WTC11 (cell line): ENCODE results near the gene KCNJ6. TPM values are rescaled to one million over a fixed set of nuclear protein-coding genes. Genes with fewer than 3 reads are reported as not detected.

ENCODE experiments used
- ATAC-seq: fragments of 200-7000 bp; cut with Tn5 transposase; 2 replicates; pipeline ENCODE4 v1.10.0; 2021; ENCODE audit warnings: mild to moderate bottlenecking, moderate library complexity
- Bru-seq: library from RNA; stranded (reverse); fragments of 400-500 nt; gene quantifications from one replicate; lab custom pipeline; 2021; lab: Mats Ljungman, UMichigan
- CTCF ChIA-PET: fragments of 300-600 bp; sonication (Branson Sonifier 250); formaldehyde crosslinking; loops from one replicate; lab custom pipeline; 2021; ENCODE audit warnings: antibody characterized with exemption; lab: Charles Lee
- POLR2A ChIA-PET: fragments of 350-600 bp; sonication (Branson Sonifier 250); formaldehyde crosslinking; loops from one replicate; lab custom pipeline; 2021; ENCODE audit warnings: antibody characterized with exemption; lab: Charles Lee
- DNase-seq: peaks from one replicate; pipeline ENCODE4 v3.0.0; 2021; ENCODE audit warnings: low spot score
- H3K27ac Mint-ChIP-seq: 2 replicates; pipeline ENCODE4 v1.8.0; 2021; ENCODE audit warnings: mixed read lengths
- H3K27me3 Mint-ChIP-seq: 2 replicates; pipeline ENCODE4 v1.8.0; 2021; ENCODE audit warnings: low read depth, mild to moderate bottlenecking, moderate library complexity, mixed read lengths
- H3K36me3 Mint-ChIP-seq: 2 replicates; pipeline ENCODE4 v1.8.0; 2021; ENCODE audit warnings: mixed read lengths
- H3K4me1 Mint-ChIP-seq: 2 replicates; pipeline ENCODE4 v1.8.0; 2022; ENCODE audit warnings: mixed read lengths
- H3K4me3 Mint-ChIP-seq: 2 replicates; pipeline ENCODE4 v1.8.0; 2021; ENCODE audit warnings: mild to moderate bottlenecking, moderate library complexity, mixed read lengths
- H3K9me3 Mint-ChIP-seq: 2 replicates; pipeline ENCODE4 v1.8.0; 2021; ENCODE audit warnings: mixed read lengths
- ATF1 ChIP-seq: sonication (generic); formaldehyde crosslinking; IDR thresholded peaks from 2 replicates; pipeline ENCODE4 v1.8.1; 2023; ENCODE audit warnings: mild to moderate bottlenecking, moderate library complexity, missing genetic modification reagents
- CREM ChIP-seq: sonication (generic); formaldehyde crosslinking; IDR thresholded peaks from 2 replicates; pipeline ENCODE4 v1.8.1; 2022; ENCODE audit warnings: mild to moderate bottlenecking, missing genetic modification reagents, moderate library complexity
- ETV6 ChIP-seq: sonication (generic); formaldehyde crosslinking; IDR thresholded peaks from 2 replicates; pipeline ENCODE4 v1.8.1; 2022; ENCODE audit warnings: mild to moderate bottlenecking, missing genetic modification reagents
- GRHL2 ChIP-seq: fragments of 250-450 bp; sonication (Bioruptor Pico); IDR thresholded peaks from 2 replicates; pipeline ENCODE4 v1.8.0; 2022; ENCODE audit warnings: mild to moderate bottlenecking, moderate library complexity; ENCODE audit not compliant: insufficient replicate concordance, severe bottlenecking
- JAZF1 ChIP-seq: fragments of 250-450 bp; sonication (Bioruptor Pico); IDR thresholded peaks from 2 replicates; pipeline ENCODE4 v1.9.0; 2021; ENCODE audit warnings: moderate library complexity, mild to moderate bottlenecking, inconsistent platforms
- JUN ChIP-seq: sonication (generic); formaldehyde crosslinking; IDR thresholded peaks from 2 replicates; pipeline ENCODE4 v1.8.0; 2023; ENCODE audit warnings: mild to moderate bottlenecking, missing genetic modification reagents
- NR2C2 ChIP-seq: sonication (generic); formaldehyde crosslinking; IDR thresholded peaks from 2 replicates; pipeline ENCODE4 v1.8.0; 2022; ENCODE audit warnings: mild to moderate bottlenecking, missing genetic modification reagents
- RELA ChIP-seq: sonication (generic); formaldehyde crosslinking; IDR thresholded peaks from 2 replicates; pipeline ENCODE4 v1.8.1; 2022; ENCODE audit warnings: missing genetic modification reagents, mild to moderate bottlenecking, borderline replicate concordance
- TCF7 ChIP-seq: sonication (generic); formaldehyde crosslinking; IDR thresholded peaks from 2 replicates; pipeline ENCODE4 v1.8.0; 2022; ENCODE audit warnings: mild to moderate bottlenecking, low read depth, missing genetic modification reagents, moderate library complexity
- TEAD4 ChIP-seq: sonication (generic); formaldehyde crosslinking; IDR thresholded peaks from 2 replicates; pipeline ENCODE4 v1.8.0; 2022; ENCODE audit warnings: mild to moderate bottlenecking, missing genetic modification reagents
- ZNF121 ChIP-seq: sonication (generic); formaldehyde crosslinking; IDR thresholded peaks from 2 replicates; pipeline ENCODE4 v1.8.0; 2023; ENCODE audit warnings: missing genetic modification reagents
- long read RNA-seq, 3 experiments: library from RNA in 1 of 3; library from capped mRNA in 1 of 3; library from polyadenylated mRNA in 1 of 3; unstranded in 2 of 3; stranded (forward) in 1 of 3; transcript quantifications; one replicate each; pipeline ENCODE4 v2.0.0, GENCODE V29; 2021
- total RNA-seq: library from RNA; stranded (reverse); gene quantifications from 3 replicates; pipeline ENCODE4 v1.2.3, GENCODE V29; 2021
- TF ChIP-seq, protein P1 (sequence below): fragments of 200-600 bp; IDR thresholded peaks from 2 replicates; pipeline ENCODE4 v1.8.0; 2022; ENCODE audit warnings: antibody characterized with exemption
- TF ChIP-seq, protein P2 (sequence below): fragments of 250-450 bp; sonication (Bioruptor Pico); IDR thresholded peaks from 2 replicates; pipeline ENCODE4 v1.9.0; 2021; ENCODE audit warnings: mild to moderate bottlenecking
- TF ChIP-seq, protein P3 (sequence below): sonication (generic); formaldehyde crosslinking; IDR thresholded peaks from 2 replicates; pipeline ENCODE4 v1.8.1; 2022; ENCODE audit warnings: missing genetic modification reagents, borderline replicate concordance
- TF ChIP-seq, protein P4 (sequence below): sonication (generic); formaldehyde crosslinking; IDR thresholded peaks from 2 replicates; pipeline ENCODE4 v1.8.1; 2023; ENCODE audit warnings: mild to moderate bottlenecking, missing genetic modification reagents, moderate library complexity
- TF ChIP-seq, protein P5 (sequence below): fragments of 250-450 bp; sonication (Bioruptor Pico); conservative IDR thresholded peaks from 2 replicates; pipeline ENCODE4 v1.9.0; 2021; ENCODE audit warnings: mild to moderate bottlenecking
- TF ChIP-seq, protein P6 (sequence below): sonication (generic); formaldehyde crosslinking; IDR thresholded peaks from 2 replicates; pipeline ENCODE4 v1.8.1; 2023; ENCODE audit warnings: mild to moderate bottlenecking, missing genetic modification reagents, borderline replicate concordance
- TF ChIP-seq, protein P7 (sequence below): sonication (generic); formaldehyde crosslinking; IDR thresholded peaks from 2 replicates; pipeline ENCODE4 v1.8.1; 2023; ENCODE audit warnings: mild to moderate bottlenecking, missing genetic modification reagents, moderate library complexity
- TF ChIP-seq, protein P8 (sequence below): sonication (generic); formaldehyde crosslinking; IDR thresholded peaks from 2 replicates; pipeline ENCODE4 v1.8.0; 2022; ENCODE audit warnings: mild to moderate bottlenecking, missing genetic modification reagents

The KCNJ6 gene, protein sequence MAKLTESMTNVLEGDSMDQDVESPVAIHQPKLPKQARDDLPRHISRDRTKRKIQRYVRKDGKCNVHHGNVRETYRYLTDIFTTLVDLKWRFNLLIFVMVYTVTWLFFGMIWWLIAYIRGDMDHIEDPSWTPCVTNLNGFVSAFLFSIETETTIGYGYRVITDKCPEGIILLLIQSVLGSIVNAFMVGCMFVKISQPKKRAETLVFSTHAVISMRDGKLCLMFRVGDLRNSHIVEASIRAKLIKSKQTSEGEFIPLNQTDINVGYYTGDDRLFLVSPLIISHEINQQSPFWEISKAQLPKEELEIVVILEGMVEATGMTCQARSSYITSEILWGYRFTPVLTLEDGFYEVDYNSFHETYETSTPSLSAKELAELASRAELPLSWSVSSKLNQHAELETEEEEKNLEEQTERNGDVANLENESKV
- 0.23 to 0.35 TPM (median 0.34 TPM) in 3 replicates for total RNA-seq
- Bru-seq, nascent RNA: percentile 22 among the genes with signal in this experiment
- long read RNA-seq, experiment 1, full-length matches to known transcripts: 1 of 4 reads
- long read RNA-seq, experiment 1, partial matches to known transcripts: 0 of 4 reads
- long read RNA-seq, experiment 1, other reads (novel, unspliced or antisense): 3 of 4 reads
- long read RNA-seq, experiment 2, partial matches to known transcripts: 0 of 3 reads
- long read RNA-seq, experiment 2, other reads (novel, unspliced or antisense): 3 of 3 reads
- long read RNA-seq, experiment 3: 0 reads

DNA sequence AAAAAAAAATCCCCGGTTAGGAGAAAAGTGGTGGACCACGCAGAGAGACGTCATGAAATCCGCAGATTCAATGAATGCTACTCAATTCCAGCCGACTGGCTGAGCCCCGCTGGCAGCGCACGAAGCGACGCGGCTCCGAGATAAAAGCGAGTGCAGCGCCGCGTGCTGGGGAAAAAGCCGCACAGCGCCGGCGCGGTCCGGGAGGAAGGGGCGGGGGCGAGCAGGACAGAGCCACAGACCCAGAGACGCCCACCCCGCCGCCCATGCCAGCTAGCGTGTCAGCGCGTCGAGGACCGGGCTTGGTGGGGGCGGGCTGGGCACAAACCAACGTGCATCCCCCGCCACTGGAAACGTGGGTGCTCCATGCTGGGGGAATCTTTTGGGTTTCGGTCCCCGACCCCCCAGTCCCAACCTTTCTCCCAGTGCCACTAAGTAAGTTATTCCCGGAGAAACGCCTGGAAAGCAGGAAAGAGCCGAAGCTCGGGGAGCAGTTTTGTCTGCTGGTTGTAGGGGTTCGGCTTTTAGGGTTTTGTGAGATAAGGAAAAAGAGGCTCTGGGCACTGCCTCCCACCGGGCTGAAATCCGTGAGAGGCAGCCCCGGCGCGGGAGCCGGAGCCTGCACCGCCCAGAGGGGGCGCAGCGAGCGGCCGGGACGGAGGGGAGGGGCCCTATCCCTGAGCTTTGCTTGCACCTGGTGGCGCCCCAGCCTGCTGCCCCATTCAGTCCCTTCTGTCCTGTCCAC, at the start of gene KCNJ6:
TSS of gene KCNJ6 (minus strand) at position 148 of the 742 bp plus-strand sequence. CDS start 75,775 bp downstream, outside the sequence.
- H3K27me3 Mint-ChIP-seq: peaks cover 34% of the 10 kb centered on the region
- H3K4me1 Mint-ChIP-seq: peaks cover 39% of the 10 kb centered on the region
- H3K27ac Mint-ChIP-seq: 0 out of 2 replicates have a peak within 1 kb of the TSS, but pooled peaks have one; percentile 39
- ChIA-PET CTCF (interaction anchor here (0.6 to 2.5 kb wide), 36 partner anchors 9 to 750 kb away, joined by 3 to 33 read pairs (median 4); no protein-coding TSS in a partner anchor), POLR2A (no interaction called here)
- no peaks in the 10 kb centered on the region for H3K36me3 Mint-ChIP-seq
- peak within 1 kb of the TSS; percentile 86 for H3K4me3 Mint-ChIP-seq
- ATAC-seq: peak; percentile 83
- peaks cover 4% of the 10 kb centered on the region; the same call in 1 of the 2 replicates for H3K9me3 Mint-ChIP-seq
- peak; percentile 87 for DNase-seq
- TF ChIP-seq RELA (CRISPR knock-in tag) (no peak), ATF1 (CRISPR knock-in tag) (no peak), NR2C2 (CRISPR knock-in tag) (no peak), TCF7 (CRISPR knock-in tag) (no peak), ETV6 (CRISPR knock-in tag) (no peak), JUN (CRISPR knock-in tag) (0 out of 2 replicates have a peak, but pooled peaks have one; percentile 18), ZNF121 (CRISPR knock-in tag) (peak; percentile 93), TEAD4 (CRISPR knock-in tag) (no peak), CREM (CRISPR knock-in tag) (no peak), GRHL2 (no peak), JAZF1 (CRISPR knock-in tag) (no peak)
- TF ChIP-seq, protein P1, sequence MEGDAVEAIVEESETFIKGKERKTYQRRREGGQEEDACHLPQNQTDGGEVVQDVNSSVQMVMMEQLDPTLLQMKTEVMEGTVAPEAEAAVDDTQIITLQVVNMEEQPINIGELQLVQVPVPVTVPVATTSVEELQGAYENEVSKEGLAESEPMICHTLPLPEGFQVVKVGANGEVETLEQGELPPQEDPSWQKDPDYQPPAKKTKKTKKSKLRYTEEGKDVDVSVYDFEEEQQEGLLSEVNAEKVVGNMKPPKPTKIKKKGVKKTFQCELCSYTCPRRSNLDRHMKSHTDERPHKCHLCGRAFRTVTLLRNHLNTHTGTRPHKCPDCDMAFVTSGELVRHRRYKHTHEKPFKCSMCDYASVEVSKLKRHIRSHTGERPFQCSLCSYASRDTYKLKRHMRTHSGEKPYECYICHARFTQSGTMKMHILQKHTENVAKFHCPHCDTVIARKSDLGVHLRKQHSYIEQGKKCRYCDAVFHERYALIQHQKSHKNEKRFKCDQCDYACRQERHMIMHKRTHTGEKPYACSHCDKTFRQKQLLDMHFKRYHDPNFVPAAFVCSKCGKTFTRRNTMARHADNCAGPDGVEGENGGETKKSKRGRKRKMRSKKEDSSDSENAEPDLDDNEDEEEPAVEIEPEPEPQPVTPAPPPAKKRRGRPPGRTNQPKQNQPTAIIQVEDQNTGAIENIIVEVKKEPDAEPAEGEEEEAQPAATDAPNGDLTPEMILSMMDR: peak; percentile 39
- TF ChIP-seq, protein P2, sequence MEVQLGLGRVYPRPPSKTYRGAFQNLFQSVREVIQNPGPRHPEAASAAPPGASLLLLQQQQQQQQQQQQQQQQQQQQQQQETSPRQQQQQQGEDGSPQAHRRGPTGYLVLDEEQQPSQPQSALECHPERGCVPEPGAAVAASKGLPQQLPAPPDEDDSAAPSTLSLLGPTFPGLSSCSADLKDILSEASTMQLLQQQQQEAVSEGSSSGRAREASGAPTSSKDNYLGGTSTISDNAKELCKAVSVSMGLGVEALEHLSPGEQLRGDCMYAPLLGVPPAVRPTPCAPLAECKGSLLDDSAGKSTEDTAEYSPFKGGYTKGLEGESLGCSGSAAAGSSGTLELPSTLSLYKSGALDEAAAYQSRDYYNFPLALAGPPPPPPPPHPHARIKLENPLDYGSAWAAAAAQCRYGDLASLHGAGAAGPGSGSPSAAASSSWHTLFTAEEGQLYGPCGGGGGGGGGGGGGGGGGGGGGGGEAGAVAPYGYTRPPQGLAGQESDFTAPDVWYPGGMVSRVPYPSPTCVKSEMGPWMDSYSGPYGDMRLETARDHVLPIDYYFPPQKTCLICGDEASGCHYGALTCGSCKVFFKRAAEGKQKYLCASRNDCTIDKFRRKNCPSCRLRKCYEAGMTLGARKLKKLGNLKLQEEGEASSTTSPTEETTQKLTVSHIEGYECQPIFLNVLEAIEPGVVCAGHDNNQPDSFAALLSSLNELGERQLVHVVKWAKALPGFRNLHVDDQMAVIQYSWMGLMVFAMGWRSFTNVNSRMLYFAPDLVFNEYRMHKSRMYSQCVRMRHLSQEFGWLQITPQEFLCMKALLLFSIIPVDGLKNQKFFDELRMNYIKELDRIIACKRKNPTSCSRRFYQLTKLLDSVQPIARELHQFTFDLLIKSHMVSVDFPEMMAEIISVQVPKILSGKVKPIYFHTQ (CRISPR knock-in tag): no peak
- TF ChIP-seq, protein P3, sequence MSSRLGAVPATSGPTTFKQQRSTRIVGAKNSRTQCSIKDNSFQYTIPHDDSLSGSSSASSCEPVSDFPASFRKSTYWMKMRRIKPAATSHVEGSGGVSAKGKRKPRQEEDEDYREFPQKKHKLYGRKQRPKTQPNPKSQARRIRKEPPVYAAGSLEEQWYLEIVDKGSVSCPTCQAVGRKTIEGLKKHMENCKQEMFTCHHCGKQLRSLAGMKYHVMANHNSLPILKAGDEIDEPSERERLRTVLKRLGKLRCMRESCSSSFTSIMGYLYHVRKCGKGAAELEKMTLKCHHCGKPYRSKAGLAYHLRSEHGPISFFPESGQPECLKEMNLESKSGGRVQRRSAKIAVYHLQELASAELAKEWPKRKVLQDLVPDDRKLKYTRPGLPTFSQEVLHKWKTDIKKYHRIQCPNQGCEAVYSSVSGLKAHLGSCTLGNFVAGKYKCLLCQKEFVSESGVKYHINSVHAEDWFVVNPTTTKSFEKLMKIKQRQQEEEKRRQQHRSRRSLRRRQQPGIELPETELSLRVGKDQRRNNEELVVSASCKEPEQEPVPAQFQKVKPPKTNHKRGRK (CRISPR knock-in tag): no peak
- TF ChIP-seq, protein P4, sequence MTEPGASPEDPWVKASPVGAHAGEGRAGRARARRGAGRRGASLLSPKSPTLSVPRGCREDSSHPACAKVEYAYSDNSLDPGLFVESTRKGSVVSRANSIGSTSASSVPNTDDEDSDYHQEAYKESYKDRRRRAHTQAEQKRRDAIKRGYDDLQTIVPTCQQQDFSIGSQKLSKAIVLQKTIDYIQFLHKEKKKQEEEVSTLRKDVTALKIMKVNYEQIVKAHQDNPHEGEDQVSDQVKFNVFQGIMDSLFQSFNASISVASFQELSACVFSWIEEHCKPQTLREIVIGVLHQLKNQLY: no peak
- TF ChIP-seq, protein P5, sequence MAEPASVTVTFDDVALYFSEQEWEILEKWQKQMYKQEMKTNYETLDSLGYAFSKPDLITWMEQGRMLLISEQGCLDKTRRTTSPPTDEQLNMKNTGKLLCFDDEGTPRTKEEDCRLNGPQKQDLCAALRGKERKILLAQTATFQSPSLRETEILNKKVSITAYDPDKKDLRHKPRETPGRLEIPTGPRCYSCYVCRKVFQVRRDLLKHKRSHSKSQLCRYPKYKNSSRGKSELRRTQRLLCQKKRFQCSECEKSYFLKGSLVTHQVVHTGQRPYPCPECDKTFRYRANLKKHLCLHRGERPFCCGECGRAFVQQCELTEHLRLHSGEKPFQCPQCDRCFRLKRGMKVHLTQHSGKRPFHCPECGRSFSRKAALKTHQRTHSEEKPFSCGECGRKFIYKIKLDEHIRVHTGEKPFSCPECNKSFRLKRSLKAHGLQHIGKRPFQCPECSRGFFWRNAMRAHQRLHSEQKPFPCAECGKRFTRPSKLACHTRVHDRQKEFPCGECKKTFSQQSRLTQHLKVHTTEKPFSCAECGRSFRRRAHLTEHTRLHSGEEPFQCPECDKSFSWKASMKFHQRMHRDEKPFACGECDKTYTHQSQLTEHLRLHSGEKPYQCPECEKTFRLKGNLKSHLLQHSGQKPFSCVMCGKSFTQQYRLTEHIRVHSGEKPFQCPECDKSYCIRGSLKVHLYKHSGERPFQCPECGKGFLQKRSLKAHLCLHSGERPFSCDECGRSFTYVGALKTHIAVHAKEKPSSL: no peak
- TF ChIP-seq, protein P6, sequence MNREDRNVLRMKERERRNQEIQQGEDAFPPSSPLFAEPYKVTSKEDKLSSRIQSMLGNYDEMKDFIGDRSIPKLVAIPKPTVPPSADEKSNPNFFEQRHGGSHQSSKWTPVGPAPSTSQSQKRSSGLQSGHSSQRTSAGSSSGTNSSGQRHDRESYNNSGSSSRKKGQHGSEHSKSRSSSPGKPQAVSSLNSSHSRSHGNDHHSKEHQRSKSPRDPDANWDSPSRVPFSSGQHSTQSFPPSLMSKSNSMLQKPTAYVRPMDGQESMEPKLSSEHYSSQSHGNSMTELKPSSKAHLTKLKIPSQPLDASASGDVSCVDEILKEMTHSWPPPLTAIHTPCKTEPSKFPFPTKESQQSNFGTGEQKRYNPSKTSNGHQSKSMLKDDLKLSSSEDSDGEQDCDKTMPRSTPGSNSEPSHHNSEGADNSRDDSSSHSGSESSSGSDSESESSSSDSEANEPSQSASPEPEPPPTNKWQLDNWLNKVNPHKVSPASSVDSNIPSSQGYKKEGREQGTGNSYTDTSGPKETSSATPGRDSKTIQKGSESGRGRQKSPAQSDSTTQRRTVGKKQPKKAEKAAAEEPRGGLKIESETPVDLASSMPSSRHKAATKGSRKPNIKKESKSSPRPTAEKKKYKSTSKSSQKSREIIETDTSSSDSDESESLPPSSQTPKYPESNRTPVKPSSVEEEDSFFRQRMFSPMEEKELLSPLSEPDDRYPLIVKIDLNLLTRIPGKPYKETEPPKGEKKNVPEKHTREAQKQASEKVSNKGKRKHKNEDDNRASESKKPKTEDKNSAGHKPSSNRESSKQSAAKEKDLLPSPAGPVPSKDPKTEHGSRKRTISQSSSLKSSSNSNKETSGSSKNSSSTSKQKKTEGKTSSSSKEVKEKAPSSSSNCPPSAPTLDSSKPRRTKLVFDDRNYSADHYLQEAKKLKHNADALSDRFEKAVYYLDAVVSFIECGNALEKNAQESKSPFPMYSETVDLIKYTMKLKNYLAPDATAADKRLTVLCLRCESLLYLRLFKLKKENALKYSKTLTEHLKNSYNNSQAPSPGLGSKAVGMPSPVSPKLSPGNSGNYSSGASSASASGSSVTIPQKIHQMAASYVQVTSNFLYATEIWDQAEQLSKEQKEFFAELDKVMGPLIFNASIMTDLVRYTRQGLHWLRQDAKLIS (CRISPR knock-in tag): no peak
- TF ChIP-seq, protein P7, sequence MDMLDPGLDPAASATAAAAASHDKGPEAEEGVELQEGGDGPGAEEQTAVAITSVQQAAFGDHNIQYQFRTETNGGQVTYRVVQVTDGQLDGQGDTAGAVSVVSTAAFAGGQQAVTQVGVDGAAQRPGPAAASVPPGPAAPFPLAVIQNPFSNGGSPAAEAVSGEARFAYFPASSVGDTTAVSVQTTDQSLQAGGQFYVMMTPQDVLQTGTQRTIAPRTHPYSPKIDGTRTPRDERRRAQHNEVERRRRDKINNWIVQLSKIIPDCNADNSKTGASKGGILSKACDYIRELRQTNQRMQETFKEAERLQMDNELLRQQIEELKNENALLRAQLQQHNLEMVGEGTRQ (CRISPR knock-in tag): no peak
- TF ChIP-seq, protein P8, sequence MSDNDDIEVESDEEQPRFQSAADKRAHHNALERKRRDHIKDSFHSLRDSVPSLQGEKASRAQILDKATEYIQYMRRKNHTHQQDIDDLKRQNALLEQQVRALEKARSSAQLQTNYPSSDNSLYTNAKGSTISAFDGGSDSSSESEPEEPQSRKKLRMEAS (CRISPR knock-in tag): peak; percentile 81; the same call in 1 of the 2 replicates
